Umbilical cord (tissue), 2 donors: ENCODE data around the gene HOXC9. TPM values are rescaled to one million over a fixed set of nuclear protein-coding genes. Genes with fewer than 3 reads are reported as not detected.

Experiments
- DNase-seq: peaks from one replicate; pipeline ENCODE4 v3.0.0-alpha.2; 2015; ENCODE audit warnings: low spot score
- total RNA-seq: library from RNA; depleted of rRNA; stranded (reverse); fragments of >200 nt; gene quantifications from one replicate; pipeline ENCODE4 v1.2.3, GENCODE V29; 2014; ENCODE audit warnings: low replicate concordance; ENCODE audit not compliant: insufficient read depth

Gene HOXC9
- total RNA-seq, 1 donor from 2014 or later = 10.4 TPM

DNA sequence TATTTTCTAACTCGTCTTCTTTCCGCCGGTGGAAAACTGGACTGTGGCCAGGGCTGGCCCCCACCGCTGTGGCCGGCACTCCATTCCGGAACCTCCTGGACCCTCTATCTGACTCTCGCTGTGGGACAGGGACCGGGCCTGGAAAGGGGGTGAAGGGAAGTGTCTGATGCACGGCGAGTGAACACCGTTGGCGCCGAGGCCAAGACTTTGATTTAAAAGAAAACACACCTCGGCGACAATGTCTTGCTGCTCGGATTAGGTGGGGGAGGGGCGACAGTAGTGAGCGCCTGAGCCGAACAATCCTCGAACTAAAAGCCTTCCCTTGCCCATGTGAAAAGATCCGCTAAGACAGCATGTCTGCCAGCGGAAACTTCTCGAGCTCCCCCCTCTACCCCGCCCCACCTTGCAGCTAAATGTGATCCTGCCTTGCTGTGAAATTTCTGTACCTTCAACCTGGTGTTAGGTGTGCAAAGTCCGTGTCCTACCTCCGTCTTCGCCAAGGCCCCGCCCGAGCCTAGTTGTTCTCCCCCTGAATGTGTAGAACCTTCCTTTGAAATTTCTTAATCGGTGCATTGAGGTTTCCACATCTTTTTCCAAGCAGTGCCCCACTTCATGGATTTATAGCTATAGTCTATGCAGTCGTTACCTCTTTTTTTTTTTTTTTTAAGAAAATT is 24.3 kb upstream of the HOXC9 start:
- no peak for DNase-seq

DNA sequence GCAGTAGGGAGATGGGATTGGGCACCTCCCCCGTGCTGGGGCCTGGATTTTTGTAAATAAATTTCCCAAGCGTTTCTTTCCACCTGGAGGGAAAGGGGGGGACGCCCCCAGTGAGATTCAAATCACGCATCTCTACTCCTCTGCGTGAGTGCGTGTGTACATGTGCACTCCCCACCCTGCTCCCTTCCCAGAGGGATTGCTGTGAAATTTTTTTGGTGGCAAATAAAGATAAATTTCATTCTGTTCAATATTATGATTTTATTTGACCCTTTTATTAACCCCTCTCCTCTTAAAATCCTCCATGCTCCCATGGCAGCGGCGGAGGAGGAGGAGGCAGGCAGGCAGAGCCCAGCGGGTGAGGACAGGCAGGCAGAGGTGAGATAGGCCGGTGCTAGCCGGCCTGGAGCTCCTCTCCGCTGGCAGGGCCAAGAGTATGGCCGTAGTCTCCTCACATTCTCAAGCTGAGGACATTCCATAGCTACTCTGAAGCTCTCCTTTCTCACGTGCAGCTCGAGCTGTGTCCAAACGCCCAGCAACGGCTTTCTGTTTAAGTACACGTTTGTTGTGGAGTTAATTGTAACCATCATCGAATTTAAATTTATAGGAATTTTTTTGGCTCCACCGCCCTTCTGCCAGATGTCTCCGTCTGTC is 23.7 kb upstream of the HOXC9 start:
- DNase-seq = no peak

DNA sequence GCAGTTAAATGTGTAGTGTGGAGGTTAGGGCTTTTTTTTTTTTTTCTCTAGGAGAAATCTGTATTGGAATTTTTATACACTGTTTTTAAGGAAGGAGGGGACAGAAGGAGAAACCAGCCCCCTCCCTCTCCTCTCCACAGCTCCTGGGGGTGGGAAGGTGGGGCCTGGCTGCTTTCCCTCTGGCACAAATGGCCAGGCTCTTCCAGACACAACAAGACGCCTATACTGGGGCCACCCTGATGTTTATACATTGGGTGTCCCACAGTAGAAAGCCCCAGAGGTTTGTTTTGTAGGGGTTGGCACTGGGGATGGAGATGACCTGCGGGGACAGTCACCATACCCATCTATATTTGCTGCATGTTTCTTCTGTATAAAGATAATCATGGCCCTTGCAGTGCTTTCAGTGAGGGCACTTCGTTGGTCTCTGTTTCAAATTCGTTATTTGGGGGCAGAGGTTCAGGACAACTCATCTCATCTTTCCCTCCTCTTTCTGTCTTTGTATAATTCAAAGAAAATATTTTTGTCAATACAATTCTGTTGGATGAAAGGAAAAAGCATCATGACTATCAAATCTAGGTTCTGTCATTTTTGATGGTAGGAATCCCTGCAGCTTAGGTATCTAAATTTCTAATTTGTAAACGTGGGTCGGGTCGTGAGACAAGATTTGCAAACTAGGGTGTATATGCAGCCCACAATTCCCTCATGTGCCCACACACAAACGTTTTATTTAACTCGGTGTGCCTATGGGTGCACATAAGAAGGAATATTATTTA is 23.0 kb upstream of the HOXC9 start:
- no peak for DNase-seq

DNA sequence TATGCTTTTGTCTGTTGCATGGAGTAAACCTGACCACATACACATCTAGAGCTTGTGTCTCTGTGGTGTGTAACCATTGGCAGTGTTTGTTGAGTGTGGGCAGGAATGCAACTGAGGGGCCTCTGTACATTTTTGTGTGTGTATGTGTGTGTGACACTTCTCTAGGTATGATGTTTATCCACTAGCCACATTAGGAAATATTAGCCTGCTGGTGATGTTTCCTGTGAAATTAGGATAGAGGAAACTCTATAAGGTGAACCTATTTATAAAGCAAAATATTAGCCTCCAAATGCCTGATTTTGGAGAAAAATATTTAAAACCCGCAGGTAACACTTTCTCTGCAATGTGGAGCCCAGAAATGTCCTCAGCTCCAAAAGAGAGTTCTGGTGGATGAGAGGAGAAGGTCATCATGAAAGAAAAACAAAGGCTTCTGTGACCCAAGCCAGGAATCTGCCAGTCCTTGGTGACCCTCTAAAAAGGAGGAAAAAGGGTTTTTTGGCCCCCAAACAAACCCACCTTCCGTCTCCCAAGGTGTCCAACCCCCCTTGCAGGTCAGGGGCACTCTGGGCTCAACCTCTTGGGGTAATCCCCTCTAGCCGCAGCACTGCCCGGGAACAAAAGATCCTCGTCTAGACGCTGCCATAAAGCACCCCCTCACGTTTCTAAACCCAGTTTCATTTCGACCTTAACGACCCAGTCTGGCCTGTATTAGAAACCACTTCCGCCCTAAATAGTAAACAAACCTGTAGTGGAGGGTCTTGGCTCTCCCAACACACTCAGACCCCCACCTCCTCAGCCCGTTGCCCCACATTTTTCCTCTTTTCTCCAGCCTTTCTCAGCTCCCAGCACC is 22.1 kb upstream of the HOXC9 start:
- DNase-seq = no peak

DNA sequence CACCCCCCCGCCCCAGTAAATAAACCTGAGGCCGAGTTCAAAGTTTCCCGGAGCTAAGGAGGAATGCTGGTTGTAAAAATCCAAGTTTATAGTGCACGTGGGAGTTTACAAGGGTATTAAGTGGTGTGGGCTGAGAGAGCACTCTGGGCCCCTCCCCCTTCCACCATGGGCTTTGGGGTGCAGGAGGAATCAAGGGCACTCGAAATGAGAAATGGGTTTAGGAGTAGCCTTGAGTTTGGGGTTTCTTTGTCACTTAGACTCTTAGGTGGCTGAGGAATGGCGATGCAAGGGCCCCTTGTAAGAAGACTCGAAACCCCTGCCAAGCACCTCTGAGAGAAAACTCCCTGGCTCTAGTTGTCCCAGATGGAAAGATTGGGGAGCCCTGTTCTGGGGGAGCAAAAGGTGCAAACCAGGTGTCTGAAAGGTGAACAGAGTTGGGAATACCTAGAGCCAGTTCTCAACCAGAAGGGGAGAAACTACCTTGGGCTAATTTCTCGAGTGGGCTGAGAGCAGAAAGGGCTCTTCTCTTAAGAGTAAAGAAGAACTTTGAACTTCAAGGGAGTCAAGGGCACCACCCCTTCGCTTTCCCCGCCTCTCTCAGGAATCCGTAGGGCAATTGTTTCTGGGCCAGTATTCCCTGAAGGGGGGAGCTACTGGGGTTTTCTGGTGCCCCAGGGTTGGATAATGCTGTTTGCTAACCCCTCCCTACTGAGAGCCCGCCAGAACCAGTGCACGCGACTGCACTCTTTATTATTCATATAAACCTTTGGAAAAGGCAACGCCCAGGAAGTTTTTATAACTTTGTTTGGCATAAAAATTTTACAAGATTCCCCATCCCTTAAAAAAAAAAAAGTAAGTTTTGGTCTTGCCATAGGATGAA is 21.2 kb upstream of the HOXC9 start:
- DNase-seq = peak; percentile 69

DNA sequence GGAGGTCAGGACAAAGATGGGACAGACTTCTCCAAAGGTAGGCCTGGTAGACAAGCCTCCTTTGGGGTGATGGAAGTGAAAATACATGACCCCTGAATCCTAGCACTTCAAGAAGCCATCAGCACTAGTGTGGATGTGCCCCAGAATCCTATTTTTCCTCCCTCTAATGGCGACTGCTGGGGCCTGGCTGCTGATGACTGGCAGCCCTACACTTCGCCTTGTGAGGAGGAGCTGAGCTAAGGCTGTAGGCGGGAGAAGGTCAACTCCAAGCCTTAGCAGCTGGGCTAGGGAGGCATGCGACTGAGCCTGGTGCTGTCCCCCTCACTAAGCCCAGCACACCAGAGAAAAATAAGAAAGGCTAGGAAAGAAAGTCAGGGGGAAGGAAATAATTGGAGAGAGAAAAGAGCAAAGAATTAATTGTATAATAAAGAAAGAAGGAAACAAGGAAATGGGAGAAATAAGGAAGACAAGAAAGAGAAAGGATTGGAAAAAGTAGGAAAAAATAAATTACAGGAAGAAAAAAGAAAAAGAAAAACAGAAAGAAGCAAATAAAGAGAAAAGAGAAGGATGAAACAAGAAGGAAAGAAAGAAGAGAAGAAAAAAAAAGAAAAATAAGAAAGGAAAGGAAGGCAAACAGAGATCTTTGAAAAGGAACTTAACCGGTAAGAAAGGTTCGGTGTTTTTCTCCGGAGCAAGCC is 19.7 kb upstream of the HOXC9 start:
- peak; percentile 69 for DNase-seq

DNA sequence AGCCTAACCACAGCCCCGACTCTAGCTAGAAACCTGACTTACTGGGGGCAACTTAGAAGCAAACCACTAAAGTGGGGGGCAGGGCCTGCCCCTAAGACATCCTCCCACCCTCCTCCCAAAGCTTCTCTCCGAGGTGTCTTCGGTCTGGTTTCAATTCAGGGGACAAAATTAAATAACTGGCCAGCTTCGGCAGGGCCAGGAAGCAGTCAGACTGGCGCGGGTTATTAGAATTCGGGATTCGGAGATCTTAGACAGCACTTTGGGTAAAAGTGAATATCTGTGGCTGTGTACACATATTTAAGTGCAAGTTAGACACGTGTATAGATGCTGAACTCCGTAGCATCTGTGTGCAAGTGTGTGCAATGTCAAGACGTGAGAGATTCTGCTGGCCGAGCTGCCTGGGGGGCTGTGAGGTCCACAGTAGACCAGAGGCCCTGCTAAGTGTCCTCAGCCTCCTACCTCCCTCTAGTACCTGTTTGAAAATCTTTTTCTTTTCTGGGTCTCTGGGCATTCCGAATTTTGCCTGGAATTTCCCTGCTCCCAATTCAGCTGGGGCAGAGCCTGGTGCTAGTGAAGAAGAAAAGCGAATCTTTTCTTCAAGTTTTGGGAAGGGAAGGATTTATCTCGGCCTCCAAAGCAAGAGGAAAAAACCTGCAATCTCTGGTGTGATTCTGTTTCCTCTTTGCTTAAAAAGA is 19.0 kb upstream of the HOXC9 start:
- peak; percentile 44 for DNase-seq

DNA sequence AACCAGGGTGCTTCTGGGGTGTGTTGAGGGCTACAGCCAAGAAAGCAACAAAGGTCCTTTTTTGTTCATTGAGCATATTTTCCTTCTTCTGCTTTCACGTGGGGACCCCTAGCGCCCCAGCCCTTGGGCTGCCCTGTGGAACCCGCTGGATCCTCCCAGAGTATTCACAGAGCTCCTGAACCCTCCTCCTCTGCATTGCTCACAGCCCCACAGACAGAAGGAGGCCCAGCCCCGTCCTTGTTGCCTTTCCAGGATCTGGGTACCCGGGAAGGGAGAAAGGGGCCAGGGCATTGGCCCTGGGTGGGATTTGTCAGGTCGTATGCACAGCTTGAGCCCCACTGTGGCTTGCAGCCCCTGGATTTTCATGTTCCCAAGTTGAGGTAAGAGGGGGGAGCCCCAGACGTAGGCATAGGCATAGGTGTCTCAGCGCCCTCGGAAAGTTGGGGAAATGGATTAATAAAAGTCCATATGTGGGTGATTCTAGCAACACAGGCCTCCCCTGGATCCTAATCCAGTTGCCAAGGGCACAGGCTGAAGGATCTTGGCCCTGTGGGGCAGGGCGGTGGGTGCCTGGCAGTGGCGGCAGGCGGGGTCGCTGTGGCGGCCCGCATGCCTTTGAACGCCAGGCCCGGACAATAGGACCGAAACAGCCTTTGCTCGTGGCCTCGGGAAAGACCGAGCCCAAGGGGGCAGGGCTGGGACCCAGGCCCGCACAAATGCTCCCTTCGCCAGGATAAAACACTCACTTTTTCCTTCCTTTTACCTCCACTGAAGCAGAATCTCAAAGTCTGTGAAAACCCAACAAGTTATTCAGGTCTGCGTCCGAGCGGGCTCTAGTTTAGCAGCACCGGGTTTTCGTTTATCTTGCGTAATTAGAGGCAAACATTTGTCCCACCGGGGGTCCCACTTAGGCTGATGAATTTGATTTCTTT is 18.1 kb upstream of the HOXC9 start:
- DNase-seq = peak; percentile 78

DNA sequence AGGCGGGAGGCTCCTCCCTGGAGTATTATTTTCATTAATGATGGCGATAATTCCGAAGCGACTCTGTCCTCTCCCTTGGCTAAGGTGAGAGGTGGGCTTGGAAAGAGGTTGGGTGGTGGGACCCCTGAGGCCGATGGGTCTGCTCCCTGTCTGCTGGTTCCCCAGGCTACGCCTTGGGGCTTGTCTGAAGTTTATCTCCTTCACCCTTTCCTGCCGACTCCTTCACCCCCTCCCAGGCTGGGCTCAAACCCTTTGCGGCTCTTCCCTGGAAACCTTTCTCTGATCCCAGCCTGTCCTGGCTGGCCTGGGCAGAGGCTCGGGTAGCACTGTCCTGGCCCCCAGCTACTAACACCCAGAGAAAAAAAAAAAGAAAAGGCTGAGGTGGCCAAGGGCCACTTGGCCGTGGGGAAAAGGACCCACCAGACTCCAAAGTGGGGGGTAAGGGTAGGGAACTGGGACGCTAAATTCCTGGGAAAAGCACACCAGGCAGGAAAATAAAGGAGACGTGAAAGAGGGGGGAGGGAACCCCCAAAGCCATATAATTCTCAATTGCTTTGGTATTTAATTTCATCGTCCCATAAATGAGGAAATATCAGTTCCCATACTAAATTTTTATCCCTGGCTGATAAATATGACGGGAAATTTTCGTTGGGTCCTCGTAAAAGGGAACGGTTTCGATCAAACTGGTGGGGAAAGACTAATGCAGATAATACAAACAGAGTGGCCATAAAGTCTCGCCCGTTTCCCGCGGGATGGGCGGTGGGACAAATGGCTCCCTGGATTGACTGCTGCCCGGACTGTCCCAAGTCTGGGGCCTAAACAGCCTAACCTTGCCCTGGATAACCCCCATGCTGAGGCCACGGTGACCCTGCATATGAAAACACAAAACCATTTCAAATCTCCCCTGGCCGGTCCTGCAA is 17.1 kb upstream of the HOXC9 start:
- no peak for DNase-seq

DNA sequence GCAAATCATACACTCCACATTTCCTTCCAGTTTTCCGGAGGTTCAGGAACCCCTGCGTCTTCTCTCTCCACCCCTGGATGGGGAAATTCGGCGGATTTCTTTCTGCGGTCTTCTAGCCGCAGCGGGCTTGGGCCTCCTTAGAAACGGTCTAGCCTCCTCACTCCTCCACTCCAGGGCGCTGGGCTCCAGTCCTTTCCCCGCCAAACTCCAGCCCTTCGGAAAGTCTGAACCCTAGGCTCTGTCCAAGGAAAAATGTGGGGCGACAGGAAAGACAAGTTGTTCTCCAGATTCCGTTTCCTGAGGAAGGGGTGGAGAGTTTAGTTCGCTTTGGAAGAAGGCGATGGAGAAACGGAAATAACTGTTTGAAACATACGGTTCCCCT is 16.4 kb upstream of the HOXC9 start:
- peak; percentile 47 for DNase-seq

DNA sequence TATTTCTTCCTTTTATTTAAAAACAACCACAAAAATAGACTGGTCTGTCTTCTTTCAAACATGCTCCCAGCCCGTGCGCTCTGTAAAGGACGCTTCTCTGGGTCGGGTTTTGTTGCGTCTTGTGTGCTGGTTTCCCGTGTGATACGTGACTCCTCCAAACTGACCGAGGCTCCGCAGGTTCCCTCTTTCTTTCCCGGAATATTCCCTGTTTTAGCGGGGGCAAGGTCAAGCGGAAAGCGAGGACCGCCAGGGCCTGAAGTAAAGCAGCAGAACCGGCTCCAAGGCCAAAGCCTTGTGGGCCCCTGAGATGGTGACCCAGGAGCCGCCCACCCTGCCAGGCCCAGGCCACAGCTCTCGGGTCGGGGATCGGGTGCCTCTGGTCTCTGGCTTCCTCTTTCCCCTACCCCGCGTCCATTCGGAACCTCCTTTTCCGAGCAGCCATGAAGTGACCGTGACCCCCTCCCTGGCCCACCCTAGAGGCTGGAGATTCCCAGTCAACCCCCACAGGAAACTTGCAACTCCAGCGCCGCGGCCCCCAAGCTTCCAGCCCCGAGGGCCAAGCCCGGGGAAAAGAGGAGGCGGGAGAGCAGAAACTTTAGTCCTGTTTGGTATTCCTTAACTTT is 15.9 kb upstream of the HOXC9 start:
- DNase-seq = peak; percentile 42

DNA sequence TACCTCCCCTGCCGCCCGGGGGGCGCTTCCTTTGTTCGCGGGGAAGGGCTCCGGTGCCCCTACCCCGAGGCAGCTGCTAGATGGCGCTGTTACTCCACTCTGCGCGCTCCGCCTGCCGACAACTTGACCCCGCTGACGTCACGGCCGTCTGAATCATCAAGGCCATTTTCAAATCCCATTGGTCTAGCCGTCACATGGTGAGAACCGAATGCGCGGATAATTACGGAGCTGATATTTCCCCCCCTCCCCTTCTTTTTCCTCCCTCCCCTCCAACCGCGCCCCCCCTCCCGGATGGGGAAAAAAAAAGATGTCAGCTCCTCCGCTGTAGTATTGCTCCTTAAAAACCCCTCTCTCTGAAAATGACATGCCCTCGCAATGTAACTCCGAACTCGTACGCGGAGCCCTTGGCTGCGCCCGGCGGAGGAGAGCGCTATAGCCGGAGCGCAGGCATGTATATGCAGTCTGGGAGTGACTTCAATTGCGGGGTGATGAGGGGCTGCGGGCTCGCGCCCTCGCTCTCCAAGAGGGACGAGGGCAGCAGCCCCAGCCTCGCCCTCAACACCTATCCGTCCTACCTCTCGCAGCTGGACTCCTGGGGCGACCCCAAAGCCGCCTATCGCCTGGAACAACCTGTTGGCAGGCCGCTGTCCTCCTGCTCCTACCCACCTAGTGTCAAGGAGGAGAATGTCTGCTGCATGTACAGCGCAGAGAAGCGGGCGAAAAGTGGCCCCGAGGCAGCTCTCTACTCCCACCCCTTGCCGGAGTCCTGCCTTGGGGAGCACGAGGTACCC is 14.9 kb upstream of the HOXC9 start, which contains the start of gene HOXC10:
TSS of gene HOXC10 (plus strand) at position 246 of the 791 bp plus-strand sequence. CDS start at position 360, 114 bp downstream.
- peak; percentile 99 for DNase-seq

DNA sequence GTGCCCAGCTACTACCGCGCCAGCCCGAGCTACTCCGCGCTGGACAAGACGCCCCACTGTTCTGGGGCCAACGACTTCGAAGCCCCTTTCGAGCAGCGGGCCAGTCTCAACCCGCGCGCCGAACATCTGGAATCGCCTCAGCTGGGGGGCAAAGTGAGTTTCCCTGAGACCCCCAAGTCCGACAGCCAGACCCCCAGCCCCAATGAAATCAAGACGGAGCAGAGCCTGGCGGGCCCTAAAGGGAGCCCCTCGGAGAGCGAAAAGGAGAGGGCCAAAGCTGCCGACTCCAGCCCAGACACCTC is 14.3 kb upstream of the HOXC9 start:
- DNase-seq = peak; percentile 32

DNA sequence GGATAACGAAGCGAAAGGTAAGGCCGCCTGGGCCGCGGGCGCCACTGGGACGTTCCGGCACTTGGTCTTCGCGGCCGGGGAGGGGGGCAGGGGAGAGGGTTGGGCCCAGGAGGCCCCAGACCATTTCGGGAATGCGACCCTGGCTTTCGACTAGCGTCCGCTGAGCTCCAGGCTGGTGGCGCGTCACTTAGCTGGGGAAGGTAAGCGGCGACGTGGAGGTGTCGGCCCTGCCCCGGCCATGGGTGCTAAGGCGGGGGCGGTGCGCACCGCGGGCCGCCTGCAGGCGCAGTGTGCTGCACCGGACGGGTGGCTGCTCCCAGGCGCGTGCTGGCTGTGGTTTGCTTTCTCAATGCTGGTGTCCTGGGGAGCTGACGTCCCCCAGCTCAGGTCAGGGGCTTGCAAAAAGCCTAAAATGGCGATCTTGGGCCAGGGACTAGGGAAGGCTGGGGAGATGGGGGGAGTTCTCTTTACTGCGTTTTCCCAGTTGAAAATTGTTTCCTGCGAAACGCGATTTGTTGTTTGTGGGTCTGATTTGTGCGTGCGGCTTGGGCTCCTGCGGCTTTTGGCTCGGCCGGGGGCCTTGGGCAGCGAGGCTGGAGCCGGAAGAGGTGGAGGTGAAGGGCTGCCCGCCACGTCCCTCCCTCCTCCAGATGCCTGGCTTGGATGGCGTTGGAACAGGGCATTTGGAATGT is 13.8 kb upstream of the HOXC9 start:
- DNase-seq = peak; percentile 55

DNA sequence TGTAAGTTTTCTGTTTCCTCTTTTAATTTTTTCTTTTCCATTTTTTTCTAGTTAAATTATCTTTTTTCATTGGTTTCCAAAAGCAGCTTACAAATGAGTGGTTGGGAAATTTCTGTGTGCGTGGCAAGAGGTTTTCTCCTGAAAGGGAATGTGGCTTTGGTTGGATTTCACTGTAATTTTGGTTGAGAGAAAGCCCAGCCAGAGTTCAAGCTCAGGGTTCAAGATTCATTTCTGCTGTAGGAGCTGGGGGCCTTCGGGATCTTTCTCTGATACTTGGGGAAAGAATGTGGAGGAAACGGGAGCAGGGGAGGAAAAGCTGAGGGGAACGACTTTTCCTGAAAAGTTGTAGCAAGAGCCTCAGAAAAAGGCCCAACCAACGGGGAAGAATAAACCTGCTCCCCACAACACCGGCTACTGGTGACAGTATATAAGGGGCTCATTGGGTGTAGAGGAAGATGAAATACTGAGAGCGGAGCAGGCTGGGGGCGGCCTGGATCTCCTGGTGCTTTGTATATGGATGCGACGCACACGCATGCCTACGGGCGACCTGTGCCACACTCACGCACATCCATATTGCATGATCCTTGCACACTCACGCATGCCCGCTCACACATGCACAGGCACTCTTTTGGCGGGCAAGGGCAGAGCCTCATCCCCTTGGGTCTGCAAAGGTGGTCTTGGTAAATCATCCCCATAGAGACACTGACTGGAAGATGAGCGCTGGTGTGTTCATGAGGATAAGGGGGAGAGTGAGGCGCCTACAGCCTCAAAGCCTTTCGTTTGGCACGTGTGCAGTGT is 13.1 kb upstream of the HOXC9 start:
- DNase-seq = no peak
